Astrocyte (in vitro differentiated cells and primary cell): ENCODE measurements around the gene ART3. TPM values are rescaled to one million over a fixed set of nuclear protein-coding genes. Genes with fewer than 3 reads are reported as not detected.
A peak's percentile ranks its signal among the peaks of the same experiment; 100 is the strongest.

ENCODE experiments used
- DNase-seq: peaks from one replicate; pipeline ENCODE4 v3.0.0-alpha.2; 2010; ENCODE audit warnings: low read depth
- FAIRE-seq: peaks from 2 replicates; lab custom pipeline; 2011; peaks lifted over from hg19 to GRCh38; lab: Jason Lieb, UNC
- H2AFZ ChIP-seq: 2 replicates; pipeline ENCODE4 v1.6.0; 2012; ENCODE audit warnings: low read depth, low read length, inconsistent platforms
- H3K27ac ChIP-seq: 2 replicates; pipeline ENCODE4 v1.5.1; 2011; ENCODE audit warnings: low read depth, low read length, inconsistent platforms
- H3K27me3 ChIP-seq: 2 replicates; pipeline ENCODE4 v1.6.0; 2011; ENCODE audit warnings: low read length, inconsistent platforms; ENCODE audit not compliant: insufficient read depth
- H3K36me3 ChIP-seq: 2 replicates; pipeline ENCODE4 v1.5.1; 2011; ENCODE audit warnings: low read length, inconsistent platforms; ENCODE audit not compliant: insufficient read depth
- H3K4me1 ChIP-seq: 2 replicates; pipeline ENCODE4 v1.5.1; 2011; ENCODE audit warnings: low read length, inconsistent platforms; ENCODE audit not compliant: insufficient read depth
- H3K4me2 ChIP-seq: 2 replicates; pipeline ENCODE4 v1.6.0; 2012; ENCODE audit warnings: low read length, inconsistent platforms
- H3K4me3 ChIP-seq: 2 replicates; pipeline ENCODE4 v1.5.1; 2011; ENCODE audit warnings: low read depth, mild to moderate bottlenecking, low read length, inconsistent platforms; ENCODE audit not compliant: insufficient read depth
- H3K79me2 ChIP-seq: 2 replicates; pipeline ENCODE4 v1.6.0; 2012; ENCODE audit warnings: mild to moderate bottlenecking, low read length, inconsistent platforms; ENCODE audit not compliant: insufficient read depth
- H3K9ac ChIP-seq: 2 replicates; pipeline ENCODE4 v1.6.0; 2012; ENCODE audit warnings: mild to moderate bottlenecking, low read length, inconsistent platforms
- H3K9me3 ChIP-seq: 2 replicates; pipeline ENCODE4 v1.5.1; 2012; ENCODE audit warnings: low read depth, mild to moderate bottlenecking, low read length, inconsistent platforms; ENCODE audit not compliant: insufficient read depth
- H4K20me1 ChIP-seq: 2 replicates; pipeline ENCODE4 v1.6.0; 2012; ENCODE audit warnings: low read length, inconsistent platforms; ENCODE audit not compliant: insufficient read depth
- H3K27ac Mint-ChIP-seq: one replicate; pipeline ENCODE4 v1.8.0; 2021; ENCODE audit warnings: mild to moderate bottlenecking, mixed read lengths; ENCODE audit not compliant: unreplicated experiment
- H3K27me3 Mint-ChIP-seq: one replicate; pipeline ENCODE4 v1.8.0; 2021; ENCODE audit warnings: low read depth, mixed read lengths; ENCODE audit not compliant: unreplicated experiment
- H3K36me3 Mint-ChIP-seq: one replicate; pipeline ENCODE4 v1.8.0; 2021; ENCODE audit warnings: low read depth, mixed read lengths; ENCODE audit not compliant: unreplicated experiment
- H3K4me1 Mint-ChIP-seq: one replicate; pipeline ENCODE4 v1.8.0; 2021; ENCODE audit warnings: low read depth, mixed read lengths; ENCODE audit not compliant: unreplicated experiment
- H3K4me3 Mint-ChIP-seq: one replicate; pipeline ENCODE4 v1.8.0; 2021; ENCODE audit warnings: mild to moderate bottlenecking, moderate library complexity, mixed read lengths; ENCODE audit not compliant: unreplicated experiment
- H3K9me3 Mint-ChIP-seq: one replicate; pipeline ENCODE4 v1.8.0; 2021; ENCODE audit warnings: mild to moderate bottlenecking, mixed read lengths; ENCODE audit not compliant: unreplicated experiment
- EZH2 ChIP-seq: IDR thresholded peaks from 2 replicates; pipeline ENCODE4 v1.6.1; 2012; ENCODE audit warnings: mild to moderate bottlenecking, low read length, inconsistent platforms; ENCODE audit not compliant: insufficient read depth
- total RNA-seq: library from RNA; stranded (reverse); gene quantifications from 2 replicates; pipeline ENCODE4 v1.2.1, GENCODE V29; 2021
- TF ChIP-seq, protein P1 (sequence below): IDR thresholded peaks from 2 replicates; pipeline ENCODE4 v1.5.1; 2011; ENCODE audit warnings: low read depth, mild to moderate bottlenecking, inconsistent platforms, low read length, moderate library complexity; ENCODE audit not compliant: insufficient read depth

Gene ART3
- total RNA-seq, 1 donor from 2014 or later, result not detected

DNA sequence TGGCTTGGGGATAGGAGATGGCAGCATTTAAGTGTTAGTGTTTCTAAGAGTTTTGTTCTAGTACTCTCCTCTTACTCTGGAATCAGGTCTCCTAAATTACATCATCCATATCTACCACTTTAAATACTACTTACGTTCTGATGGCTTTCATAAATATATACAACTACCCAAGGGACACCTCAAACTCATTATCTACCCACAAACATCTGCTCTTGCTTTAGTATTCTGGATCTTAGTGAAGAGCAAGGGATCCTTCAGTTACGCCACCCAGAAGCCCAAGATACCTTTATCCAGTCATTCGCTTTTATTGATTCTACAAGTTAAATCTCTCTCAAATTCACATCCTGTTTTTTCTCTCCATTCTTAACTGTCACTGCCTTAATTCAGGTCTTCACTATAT, 66.7 kb downstream of the ART3 start:
- DNase-seq, result no peak
- H3K4me1 ChIP-seq, result no peaks in the 10 kb centered on the region

DNA sequence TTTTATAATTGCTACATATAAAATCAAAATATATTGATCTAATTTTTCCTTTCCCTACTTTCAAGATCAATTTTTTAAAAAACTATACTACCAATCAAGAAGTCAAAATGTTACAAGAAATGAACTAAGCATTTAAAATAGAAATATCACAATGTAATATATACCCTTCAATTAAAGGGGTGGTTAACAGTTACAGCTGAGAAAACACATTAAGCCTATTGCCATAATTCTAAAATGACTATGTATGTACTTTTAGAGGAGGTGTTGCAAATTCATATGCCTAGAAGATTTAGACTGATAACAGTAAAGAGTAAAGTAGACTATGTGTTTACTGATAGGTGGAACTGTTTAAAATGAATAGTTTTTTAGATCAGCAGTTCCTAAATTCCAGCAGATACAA, 70.0 kb downstream of the ART3 start:
- H3K36me3 ChIP-seq, result peaks cover 19% of the 10 kb centered on the region
- H3K4me1 ChIP-seq, result peaks cover 11% of the 10 kb centered on the region
- H4K20me1 ChIP-seq, result peaks cover 20% of the 10 kb centered on the region
- no peak overlapping the region for H3K4me2 ChIP-seq
- DNase-seq, result no peak
- TF ChIP-seq EZH2, result no peak
- TF ChIP-seq, protein P1, sequence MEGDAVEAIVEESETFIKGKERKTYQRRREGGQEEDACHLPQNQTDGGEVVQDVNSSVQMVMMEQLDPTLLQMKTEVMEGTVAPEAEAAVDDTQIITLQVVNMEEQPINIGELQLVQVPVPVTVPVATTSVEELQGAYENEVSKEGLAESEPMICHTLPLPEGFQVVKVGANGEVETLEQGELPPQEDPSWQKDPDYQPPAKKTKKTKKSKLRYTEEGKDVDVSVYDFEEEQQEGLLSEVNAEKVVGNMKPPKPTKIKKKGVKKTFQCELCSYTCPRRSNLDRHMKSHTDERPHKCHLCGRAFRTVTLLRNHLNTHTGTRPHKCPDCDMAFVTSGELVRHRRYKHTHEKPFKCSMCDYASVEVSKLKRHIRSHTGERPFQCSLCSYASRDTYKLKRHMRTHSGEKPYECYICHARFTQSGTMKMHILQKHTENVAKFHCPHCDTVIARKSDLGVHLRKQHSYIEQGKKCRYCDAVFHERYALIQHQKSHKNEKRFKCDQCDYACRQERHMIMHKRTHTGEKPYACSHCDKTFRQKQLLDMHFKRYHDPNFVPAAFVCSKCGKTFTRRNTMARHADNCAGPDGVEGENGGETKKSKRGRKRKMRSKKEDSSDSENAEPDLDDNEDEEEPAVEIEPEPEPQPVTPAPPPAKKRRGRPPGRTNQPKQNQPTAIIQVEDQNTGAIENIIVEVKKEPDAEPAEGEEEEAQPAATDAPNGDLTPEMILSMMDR, result no peak
- H3K27me3 ChIP-seq, result no peaks in the 10 kb centered on the region
- no peaks in the 10 kb centered on the region for H3K9me3 ChIP-seq
- no peak overlapping the region for H2AFZ ChIP-seq
- peaks cover 89% of the 10 kb centered on the region for H3K79me2 ChIP-seq
- H3K9ac ChIP-seq, result no peak overlapping the region
- no peak overlapping the region for H3K4me3 ChIP-seq
- Mint-ChIP-seq H3K4me3 (no peak overlapping the region), H3K27ac (no peak overlapping the region), H3K36me3 (peaks cover 14% of the 10 kb centered on the region), H3K4me1 (peaks cover 10% of the 10 kb centered on the region), H3K27me3 (no peaks in the 10 kb centered on the region), H3K9me3 (no peaks in the 10 kb centered on the region)
- no peak for FAIRE-seq
- H3K27ac ChIP-seq, result no peak overlapping the region

More for the DNA sequence above, 66.7 kb downstream of the ART3 start:
- peaks cover 89% of the 10 kb centered on the region for H3K79me2 ChIP-seq
- H2AFZ ChIP-seq, result no peak overlapping the region
- Mint-ChIP-seq H3K4me1 (peaks cover 3% of the 10 kb centered on the region), H3K9me3 (no peaks in the 10 kb centered on the region), H3K27ac (no peak overlapping the region), H3K27me3 (no peaks in the 10 kb centered on the region), H3K36me3 (peaks cover 18% of the 10 kb centered on the region), H3K4me3 (no peak overlapping the region)
- TF ChIP-seq, protein P1, result no peak
- no peak for TF ChIP-seq EZH2
- H3K4me3 ChIP-seq, result no peak overlapping the region
- no peak overlapping the region for H3K9ac ChIP-seq
- no peaks in the 10 kb centered on the region for H3K27me3 ChIP-seq
- H4K20me1 ChIP-seq, result peaks cover 31% of the 10 kb centered on the region
- no peak for FAIRE-seq
- no peak overlapping the region for H3K27ac ChIP-seq
- H3K36me3 ChIP-seq, result peaks cover 36% of the 10 kb centered on the region
- no peak overlapping the region for H3K4me2 ChIP-seq
- no peaks in the 10 kb centered on the region for H3K9me3 ChIP-seq

GRCh38 chr4:76147454-76148141, 73.1 kb downstream of the ART3 start:
- Histone ChIP-seq H3K27ac (peak overlapping the region; percentile 95), H3K4me1 (peaks cover 13% of the 10 kb centered on the region), H3K4me2 (peak overlapping the region; percentile 100), H4K20me1 (peaks cover 6% of the 10 kb centered on the region), H3K4me3 (peak overlapping the region; percentile 99), H3K36me3 (peaks cover 3% of the 10 kb centered on the region), H3K27me3 (no peaks in the 10 kb centered on the region), H3K79me2 (peaks cover 62% of the 10 kb centered on the region), H3K9ac (peak overlapping the region; percentile 96), H2AFZ (peak overlapping the region; percentile 97), H3K9me3 (no peaks in the 10 kb centered on the region)
- peaks cover 3% of the 10 kb centered on the region for H3K36me3 Mint-ChIP-seq
- peaks cover 12% of the 10 kb centered on the region for H3K4me1 Mint-ChIP-seq
- no peaks in the 10 kb centered on the region for H3K27me3 Mint-ChIP-seq
- peak overlapping the region; percentile 84 for H3K27ac Mint-ChIP-seq
- no peaks in the 10 kb centered on the region for H3K9me3 Mint-ChIP-seq
- DNase-seq, result peak; percentile 73
- FAIRE-seq, result no peak
- peak overlapping the region; percentile 99 for H3K4me3 Mint-ChIP-seq
- TF ChIP-seq EZH2, result no peak
- TF ChIP-seq, protein P1, result no peak
